Panc1 (cell line): ENCODE results near the gene TJP1. TPM values are rescaled to one million over a fixed set of nuclear protein-coding genes. Genes with fewer than 3 reads are reported as not detected.
"Not testable (repeated sequence)": the region's sequence is repeated elsewhere in the genome, so short reads cannot be mapped to it uniquely, and the experiment has no call there.

Experiments used
- ATAC-seq: fragments of 200-7000 bp; cut with Tn5 transposase; 2 replicates; pipeline ENCODE4 v1.9.1; 2020; ENCODE audit warnings: mild to moderate bottlenecking, moderate library complexity
- BruUV-seq: library from RNA; stranded (reverse); fragments of 400-500 nt; replicated peaks from 2 replicates; lab custom pipeline; 2021; lab: Mats Ljungman, UMichigan
- CTCF ChIA-PET: fragments of 300-600 bp; sonication (Branson Sonifier 250); formaldehyde crosslinking; loops from one replicate; lab custom pipeline; 2022; ENCODE audit warnings: antibody characterized with exemption; lab: Charles Lee
- POLR2A ChIA-PET: fragments of 300-600 bp; sonication (Branson Sonifier 250); formaldehyde crosslinking; loops from one replicate; lab custom pipeline; 2022; ENCODE audit warnings: antibody characterized with exemption; lab: Charles Lee
- DNase-seq: peaks from one replicate; pipeline ENCODE4 v3.0.0-alpha.2; 2010; ENCODE audit warnings: low read depth, low spot score
- H3K27ac ChIP-seq: 2 replicates; pipeline ENCODE4 v1.5.1; 2011; ENCODE audit warnings: mild to moderate bottlenecking, low read length, inconsistent platforms
- H3K27me3 ChIP-seq: fragments of 200-500 bp; sonication (Bioruptor generic); 2 replicates; pipeline ENCODE4 v1.6.0; 2014; ENCODE audit warnings: low read length, inconsistent platforms; ENCODE audit not compliant: control insufficient read depth, insufficient read depth
- H3K36me3 ChIP-seq: fragments of 200-500 bp; sonication (Bioruptor generic); 2 replicates; pipeline ENCODE4 v1.5.1; 2014; ENCODE audit warnings: inconsistent platforms, mild to moderate bottlenecking, low read length, moderate library complexity; ENCODE audit not compliant: control insufficient read depth, insufficient read depth
- H3K4me1 ChIP-seq: 2 replicates; pipeline ENCODE4 v1.5.1; 2011; ENCODE audit warnings: inconsistent platforms, mild to moderate bottlenecking, low read length, moderate library complexity; ENCODE audit not compliant: control insufficient read depth, insufficient read depth
- H3K4me3 ChIP-seq, 2 experiments: 2 replicates each; pipeline ENCODE4 v1.5.1; 2011 to 2012; ENCODE audit warnings: low read depth in 2 of 2, low read length in 2 of 2, mild to moderate bottlenecking in 2 of 2, inconsistent platforms in 1 of 2, moderate library complexity in 1 of 2
- H3K9me3 ChIP-seq: fragments of 200-500 bp; sonication (Bioruptor generic); 2 replicates; pipeline ENCODE4 v1.5.1; 2014; ENCODE audit warnings: low read depth, mild to moderate bottlenecking, inconsistent platforms, low read length, moderate library complexity; ENCODE audit not compliant: control insufficient read depth, insufficient read depth
- POLR2AphosphoS5 ChIP-seq: IDR thresholded peaks from 2 replicates; pipeline ENCODE4 v1.6.1; 2012; ENCODE audit warnings: mild to moderate bottlenecking, low read depth, low read length, moderate library complexity
- SIN3A ChIP-seq: IDR thresholded peaks from 2 replicates; pipeline ENCODE4 v1.6.1; 2012; ENCODE audit warnings: low read depth, mild to moderate bottlenecking, low read length, moderate library complexity, borderline replicate concordance; ENCODE audit not compliant: insufficient read depth
- TCF7L2 ChIP-seq: IDR thresholded peaks from 2 replicates; pipeline ENCODE4 v1.6.1; 2011; ENCODE audit warnings: mild to moderate bottlenecking, low read depth, low read length, inconsistent platforms
- in situ Hi-C: cut with HindIII; loops from 2 replicates; pipeline ENCODE4 v1.10.0; 2016; ENCODE audit warnings: low sequenced_read_pairs, low pct_unique_long_range_greater_than_20kb
- intact Hi-C: fragments of 100-400 bp; cut with micrococcal nuclease; formaldehyde crosslinking; loops from one replicate; pipeline ENCODE4 v1.10.0; 2022; ENCODE audit not compliant: unreplicated experiment
- total RNA-seq: library from RNA; stranded (reverse); gene quantifications from one replicate; pipeline ENCODE4 v1.2.1, GENCODE V29; 2021; ENCODE audit not compliant: unreplicated experiment
- TF ChIP-seq, protein P1 (sequence below): fragments of 450-650 bp; IDR thresholded peaks from 2 replicates; pipeline ENCODE4 v1.5.1; 2017; ENCODE audit warnings: mild to moderate bottlenecking
- TF ChIP-seq, protein P2 (sequence below), 2 experiments: IDR thresholded peaks; 2 replicates each; pipeline ENCODE4 v1.6.1; 2011 to 2012; ENCODE audit warnings: low read depth in 2 of 2, control low read depth in 1 of 2, low read length in 1 of 2, mild to moderate bottlenecking in 1 of 2, moderate library complexity in 1 of 2; ENCODE audit not compliant: insufficient read depth in 1 of 2

The TJP1 gene
- total RNA-seq, 1 experiment from 2014 or later, result 79.1 TPM

DNA sequence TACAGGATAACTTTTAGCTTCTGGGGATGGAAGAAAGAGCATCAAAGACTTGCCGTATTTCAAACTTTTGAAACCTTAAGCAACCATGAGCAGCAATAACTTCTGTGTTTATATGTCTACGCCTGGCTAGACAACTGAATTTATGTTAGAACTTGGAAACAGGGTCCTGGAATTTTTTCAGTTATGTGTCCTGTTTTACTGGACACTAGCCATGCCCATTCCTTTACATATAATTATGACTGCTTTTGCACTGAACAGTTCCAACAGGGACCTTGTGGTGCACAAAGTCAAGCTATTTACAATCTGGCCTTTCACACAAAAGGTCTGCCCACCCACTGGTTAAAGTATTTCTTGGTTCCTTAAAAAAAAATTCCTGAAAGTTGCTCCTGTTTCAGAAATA is 37.1 kb downstream of the TJP1 start:
- TF ChIP-seq POLR2AphosphoS5 (no peak), SIN3A (no peak), TCF7L2 (no peak)
- TF ChIP-seq, protein P1, sequence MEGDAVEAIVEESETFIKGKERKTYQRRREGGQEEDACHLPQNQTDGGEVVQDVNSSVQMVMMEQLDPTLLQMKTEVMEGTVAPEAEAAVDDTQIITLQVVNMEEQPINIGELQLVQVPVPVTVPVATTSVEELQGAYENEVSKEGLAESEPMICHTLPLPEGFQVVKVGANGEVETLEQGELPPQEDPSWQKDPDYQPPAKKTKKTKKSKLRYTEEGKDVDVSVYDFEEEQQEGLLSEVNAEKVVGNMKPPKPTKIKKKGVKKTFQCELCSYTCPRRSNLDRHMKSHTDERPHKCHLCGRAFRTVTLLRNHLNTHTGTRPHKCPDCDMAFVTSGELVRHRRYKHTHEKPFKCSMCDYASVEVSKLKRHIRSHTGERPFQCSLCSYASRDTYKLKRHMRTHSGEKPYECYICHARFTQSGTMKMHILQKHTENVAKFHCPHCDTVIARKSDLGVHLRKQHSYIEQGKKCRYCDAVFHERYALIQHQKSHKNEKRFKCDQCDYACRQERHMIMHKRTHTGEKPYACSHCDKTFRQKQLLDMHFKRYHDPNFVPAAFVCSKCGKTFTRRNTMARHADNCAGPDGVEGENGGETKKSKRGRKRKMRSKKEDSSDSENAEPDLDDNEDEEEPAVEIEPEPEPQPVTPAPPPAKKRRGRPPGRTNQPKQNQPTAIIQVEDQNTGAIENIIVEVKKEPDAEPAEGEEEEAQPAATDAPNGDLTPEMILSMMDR, result no peak
- TF ChIP-seq, protein P2, sequence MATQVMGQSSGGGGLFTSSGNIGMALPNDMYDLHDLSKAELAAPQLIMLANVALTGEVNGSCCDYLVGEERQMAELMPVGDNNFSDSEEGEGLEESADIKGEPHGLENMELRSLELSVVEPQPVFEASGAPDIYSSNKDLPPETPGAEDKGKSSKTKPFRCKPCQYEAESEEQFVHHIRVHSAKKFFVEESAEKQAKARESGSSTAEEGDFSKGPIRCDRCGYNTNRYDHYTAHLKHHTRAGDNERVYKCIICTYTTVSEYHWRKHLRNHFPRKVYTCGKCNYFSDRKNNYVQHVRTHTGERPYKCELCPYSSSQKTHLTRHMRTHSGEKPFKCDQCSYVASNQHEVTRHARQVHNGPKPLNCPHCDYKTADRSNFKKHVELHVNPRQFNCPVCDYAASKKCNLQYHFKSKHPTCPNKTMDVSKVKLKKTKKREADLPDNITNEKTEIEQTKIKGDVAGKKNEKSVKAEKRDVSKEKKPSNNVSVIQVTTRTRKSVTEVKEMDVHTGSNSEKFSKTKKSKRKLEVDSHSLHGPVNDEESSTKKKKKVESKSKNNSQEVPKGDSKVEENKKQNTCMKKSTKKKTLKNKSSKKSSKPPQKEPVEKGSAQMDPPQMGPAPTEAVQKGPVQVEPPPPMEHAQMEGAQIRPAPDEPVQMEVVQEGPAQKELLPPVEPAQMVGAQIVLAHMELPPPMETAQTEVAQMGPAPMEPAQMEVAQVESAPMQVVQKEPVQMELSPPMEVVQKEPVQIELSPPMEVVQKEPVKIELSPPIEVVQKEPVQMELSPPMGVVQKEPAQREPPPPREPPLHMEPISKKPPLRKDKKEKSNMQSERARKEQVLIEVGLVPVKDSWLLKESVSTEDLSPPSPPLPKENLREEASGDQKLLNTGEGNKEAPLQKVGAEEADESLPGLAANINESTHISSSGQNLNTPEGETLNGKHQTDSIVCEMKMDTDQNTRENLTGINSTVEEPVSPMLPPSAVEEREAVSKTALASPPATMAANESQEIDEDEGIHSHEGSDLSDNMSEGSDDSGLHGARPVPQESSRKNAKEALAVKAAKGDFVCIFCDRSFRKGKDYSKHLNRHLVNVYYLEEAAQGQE (IDR thresholded peaks at IDR 0.05; ENCODE audit: insufficient read depth in 1 of 2, low read depth in 2 of 2, low read length in 1 of 2), result no peak
- no peak overlapping the region for H3K27ac ChIP-seq
- H3K4me1 ChIP-seq, result no peaks in the 10 kb centered on the region
- no peaks in the 10 kb centered on the region for H3K27me3 ChIP-seq
- intact Hi-C loops, result loop anchor here (5.0 kb wide), 1 partner anchor 48 kb away; no protein-coding TSS in a partner anchor
- ATAC-seq, result no peak
- peaks cover 3% of the 10 kb centered on the region for H3K9me3 ChIP-seq
- ChIA-PET POLR2A (no interaction called here), CTCF (no interaction called here)
- in situ Hi-C loops, result no loop called here
- H3K4me3 ChIP-seq, result no peak overlapping the region
- no peaks in the 10 kb centered on the region for H3K36me3 ChIP-seq
- BruUV-seq, result no TSS peak
- no peak for DNase-seq

DNA sequence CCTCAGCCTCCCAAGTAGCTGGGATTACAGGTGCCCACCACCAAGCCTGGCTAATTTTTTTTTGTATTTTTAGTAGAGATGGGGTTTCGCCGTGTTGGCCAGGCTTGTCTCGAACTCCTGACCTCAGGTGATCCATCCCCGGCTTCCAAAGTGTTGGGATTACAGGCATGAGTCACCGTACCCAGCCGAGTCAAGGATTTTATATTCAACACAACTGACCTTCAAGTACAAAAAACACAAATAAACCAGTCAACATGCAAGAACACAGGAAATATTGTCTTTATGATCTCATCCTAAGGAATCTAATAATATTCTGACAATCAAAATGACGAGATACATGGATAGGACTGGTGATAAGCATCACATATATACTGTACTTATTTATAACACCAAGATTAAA is 37.9 kb downstream of the TJP1 start:
- DNase-seq (no peak), ATAC-seq (no peak)
- POLR2A ChIA-PET, result no interaction called here
- H3K27ac ChIP-seq, result no peak overlapping the region
- H3K9me3 ChIP-seq, result peaks cover 3% of the 10 kb centered on the region
- H3K36me3 ChIP-seq, result no peaks in the 10 kb centered on the region
- in situ Hi-C loops, result no loop called here
- TF ChIP-seq, protein P2 (IDR thresholded peaks at IDR 0.05; ENCODE audit: insufficient read depth in 1 of 2, low read depth in 2 of 2, low read length in 1 of 2), result no peak
- TF ChIP-seq TCF7L2, result no peak
- TF ChIP-seq SIN3A, result no peak
- TF ChIP-seq, protein P1, result no peak
- TF ChIP-seq POLR2AphosphoS5, result no peak
- no TSS peak for BruUV-seq
- intact Hi-C loops, result no loop called here
- H3K4me1 ChIP-seq, result no peaks in the 10 kb centered on the region
- H3K27me3 ChIP-seq, result no peaks in the 10 kb centered on the region
- H3K4me3 ChIP-seq, result no peak overlapping the region
- CTCF ChIA-PET, result no interaction called here

DNA sequence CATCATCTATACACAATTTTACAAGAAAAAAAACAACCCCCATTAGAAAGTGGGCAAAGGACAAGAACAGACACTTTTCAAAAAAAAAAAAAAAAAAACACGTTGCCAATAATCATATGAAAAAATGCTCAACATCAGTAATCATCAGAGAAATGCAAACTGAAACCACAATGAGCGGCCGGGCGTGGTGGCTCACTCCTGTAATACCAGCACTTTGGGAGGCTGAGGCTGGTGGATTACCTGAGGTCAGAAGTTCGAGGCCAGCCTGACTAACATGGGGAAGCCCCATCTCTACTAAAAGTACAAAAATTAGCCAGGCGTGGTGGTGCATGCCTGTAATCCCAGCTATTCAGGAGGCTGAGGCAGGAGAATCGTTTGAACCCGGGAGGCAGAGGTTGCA is 39.5 kb downstream of the TJP1 start:
- H3K9me3 ChIP-seq, H3K4me3 ChIP-seq, intact Hi-C loops, H3K27me3 ChIP-seq, H3K27ac ChIP-seq, CTCF ChIA-PET, POLR2A ChIA-PET, in situ Hi-C loops, DNase-seq, ATAC-seq, H3K36me3 ChIP-seq, H3K4me1 ChIP-seq, BruUV-seq: not testable (repeated sequence)
